B cell (primary cell): ENCODE measurements around the gene ZNF714. TPM values are rescaled to one million over a fixed set of nuclear protein-coding genes. Genes with fewer than 3 reads are reported as not detected.

Experiments used
- ATAC-seq: fragments of 200-7000 bp; cut with Tn5 transposase; one replicate; pipeline ENCODE4 v1.10.0; 2021; ENCODE audit warnings: low read depth, mild to moderate bottlenecking, moderate number of reproducible peaks, moderate library complexity
- CTCF ChIA-PET: fragments of 350-600 bp; sonication (Branson Sonifier 250); formaldehyde crosslinking; loops from one replicate; lab custom pipeline; 2021; ENCODE audit warnings: antibody characterized with exemption, inconsistent platforms; lab: Charles Lee
- POLR2A ChIA-PET: fragments of 350-600 bp; sonication (Branson Sonifier 250); formaldehyde crosslinking; loops from one replicate; lab custom pipeline; 2021; ENCODE audit warnings: antibody characterized with exemption; lab: Charles Lee
- DNase-seq: peaks from one replicate; pipeline ENCODE4 v3.0.0; 2013
- H2AFZ ChIP-seq: 2 replicates; pipeline ENCODE4 v1.6.1; 2012; ENCODE audit warnings: mild to moderate bottlenecking, low read depth, low read length; ENCODE audit not compliant: insufficient read depth, poor library complexity, severe bottlenecking
- H3K27ac ChIP-seq, 2 donors: 1 replicate in 1 of 2; 2 replicates in 1 of 2; pipeline ENCODE4 v1.5.1; 2012 to 2013; ENCODE audit warnings: low read length in 2 of 2, mild to moderate bottlenecking in 2 of 2, moderate library complexity in 1 of 2
- H3K27me3 ChIP-seq, 4 experiments: fragments of 200-600 bp in 1 of 4; sonication (generic) in 1 of 4; replicated peaks in 1 of 4; 1 replicate in 2 of 4; 2 replicates in 2 of 4; pipeline versions ENCODE4 v1.6.1 to v1.7.0; 2013 to 2016; ENCODE audit warnings: low read length in 3 of 4, mild to moderate bottlenecking in 2 of 4, mixed read lengths in 1 of 4, moderate library complexity in 1 of 4; ENCODE audit not compliant: insufficient read depth in 4 of 4, control insufficient read depth in 3 of 4; ENCODE audit errors: control extremely low read depth in 1 of 4
- H3K36me3 ChIP-seq, 2 experiments: replicated peaks in 1 of 2; 1 replicate in 1 of 2; 2 replicates in 1 of 2; pipeline versions ENCODE4 v1.6.1 to v1.7.1; 2013; ENCODE audit warnings: low read length in 1 of 2; ENCODE audit not compliant: insufficient read depth in 2 of 2, control insufficient read depth in 1 of 2; ENCODE audit errors: control extremely low read depth in 1 of 2, extremely low read depth in 1 of 2
- H3K4me1 ChIP-seq, 2 donors: fragments of 200-600 bp in 1 of 2; sonication (generic) in 1 of 2; 1 replicate in 1 of 2; 2 replicates in 1 of 2; pipeline versions ENCODE4 v1.5.1 to v1.6.1; 2013 to 2017; ENCODE audit warnings: low read length in 2 of 2; ENCODE audit not compliant: control insufficient read depth in 2 of 2, insufficient read depth in 2 of 2
- H3K4me2 ChIP-seq: replicated peaks from 2 replicates; pipeline ENCODE3; 2012; ENCODE audit warnings: mild to moderate bottlenecking, low read depth, low read length; ENCODE audit not compliant: poor library complexity, severe bottlenecking
- H3K4me3 ChIP-seq, 5 experiments: fragments of 200-600 bp in 1 of 5; sonication (generic) in 1 of 5; 1 replicate in 3 of 5; 2 replicates in 2 of 5; pipeline versions ENCODE4 v1.5.1 to v1.7.0; 2011 to 2016; ENCODE audit warnings: low read length in 4 of 5, mild to moderate bottlenecking in 4 of 5, low read depth in 2 of 5, control low read depth in 1 of 5, moderate library complexity in 1 of 5; ENCODE audit not compliant: insufficient read depth in 1 of 5; ENCODE audit errors: control extremely low read depth in 1 of 5, extremely low read depth in 1 of 5
- H3K79me2 ChIP-seq: fragments of 200-600 bp; sonication (generic); one replicate; pipeline ENCODE4 v1.6.0; 2016; ENCODE audit warnings: low read length; ENCODE audit not compliant: control insufficient read depth, insufficient read depth
- H3K9ac ChIP-seq: fragments of 200-600 bp; sonication (generic); 2 replicates; pipeline ENCODE4 v1.6.1; 2017; ENCODE audit warnings: mild to moderate bottlenecking, low read length, moderate library complexity
- H3K9me3 ChIP-seq, 3 donors: one replicate each; pipeline versions ENCODE4 v1.6.1 to v1.7.1; 2013; ENCODE audit warnings: low read length in 2 of 3; ENCODE audit not compliant: control insufficient read depth in 2 of 3, insufficient read depth in 1 of 3; ENCODE audit errors: control extremely low read depth in 1 of 3
- H4K20me1 ChIP-seq: 2 replicates; pipeline ENCODE4 v1.6.0; 2012; ENCODE audit warnings: mild to moderate bottlenecking, low read length; ENCODE audit not compliant: insufficient read depth, control insufficient read depth, poor library complexity, severe bottlenecking
- H3K27ac Mint-ChIP-seq: one replicate; pipeline ENCODE4 v1.8.0; 2021; ENCODE audit warnings: mixed read lengths
- H3K27me3 Mint-ChIP-seq: one replicate; pipeline ENCODE4 v1.8.0; 2021; ENCODE audit warnings: mixed read lengths
- H3K4me1 Mint-ChIP-seq: one replicate; pipeline ENCODE4 v1.8.0; 2021; ENCODE audit warnings: mixed read lengths
- H3K4me3 Mint-ChIP-seq: one replicate; pipeline ENCODE4 v1.8.0; 2021; ENCODE audit warnings: mixed read lengths
- H3K9me3 Mint-ChIP-seq: one replicate; pipeline ENCODE4 v1.8.0; 2022; ENCODE audit warnings: mixed read lengths; ENCODE audit not compliant: insufficient read depth
- EZH2 ChIP-seq: IDR thresholded peaks from 2 replicates; pipeline ENCODE4 v1.6.1; 2012; ENCODE audit warnings: borderline replicate concordance, low read depth, mild to moderate bottlenecking, moderate library complexity, low read length; ENCODE audit not compliant: insufficient read depth, poor library complexity, severe bottlenecking
- WGBS: methylation state at CpG from one replicate; pipeline ENCODE4 v1.1.5; 2013; ENCODE audit warnings: missing lambda C conversion rate; ENCODE audit not compliant: insufficient coverage; 5-methylcytosine and 5-hydroxymethylcytosine counted together
- intact Hi-C: fragments of 100-400 bp; cut with micrococcal nuclease; formaldehyde crosslinking; loops from one replicate; pipeline ENCODE4 v1.10.0; 2022
- polyA plus RNA-seq: library from polyadenylated mRNA; depleted of rRNA; stranded (reverse); fragments of >200 nt; gene quantifications from 2 replicates; pipeline ENCODE4 v1.2.3, GENCODE V29; 2012
- total RNA-seq, 2 donors: library from RNA; stranded (reverse); fragments of 120-200 nt in 1 of 2; gene quantifications; 1 replicate in 1 of 2; 2 replicates in 1 of 2; pipeline versions ENCODE4 v1.2.3 to v1.2.4, GENCODE V29; 2013 to 2022
- TF ChIP-seq, protein P1 (sequence below): fragments of 200-600 bp; IDR thresholded peaks from one replicate; pipeline ENCODE4 v1.8.0; 2022; ENCODE audit warnings: antibody characterized with exemption, mild to moderate bottlenecking

The ZNF714 gene
- total and polyA plus RNA-seq, 2 donors (not counting 1 experiment from before 2014, with no cell fraction given) = 4.4 to 10.7 TPM

GRCh38 chr19:21110183-21110582 lies 28.2 kb downstream of the ZNF714 start:
- ATAC-seq (no peak), DNase-seq (no peak)
- Histone ChIP-seq H3K4me1 (no peaks in the 10 kb centered on the region), H3K27me3 (no peaks in the 10 kb centered on the region), H3K9ac (no peak overlapping the region), H3K9me3 (peaks cover 3 to 24% (median 3%) of the 10 kb centered on the region in 3 donors), H4K20me1 (no peaks in the 10 kb centered on the region), H3K27ac (no peak overlapping the region), H3K36me3 (no peaks in the 10 kb centered on the region), H3K79me2 (peaks cover 2% of the 10 kb centered on the region), H2AFZ (no peak overlapping the region), H3K4me2 (no peak overlapping the region), H3K4me3 (no peak overlapping the region)
- Mint-ChIP-seq H3K9me3 (peaks cover 11% of the 10 kb centered on the region), H3K4me3 (no peak overlapping the region), H3K27me3 (no peaks in the 10 kb centered on the region), H3K27ac (no peak overlapping the region), H3K4me1 (no peaks in the 10 kb centered on the region)
- CTCF ChIA-PET = no interaction called here
- POLR2A ChIA-PET = no interaction called here
- intact Hi-C loops = no loop called here
- no peak for TF ChIP-seq EZH2
- TF ChIP-seq, protein P1, sequence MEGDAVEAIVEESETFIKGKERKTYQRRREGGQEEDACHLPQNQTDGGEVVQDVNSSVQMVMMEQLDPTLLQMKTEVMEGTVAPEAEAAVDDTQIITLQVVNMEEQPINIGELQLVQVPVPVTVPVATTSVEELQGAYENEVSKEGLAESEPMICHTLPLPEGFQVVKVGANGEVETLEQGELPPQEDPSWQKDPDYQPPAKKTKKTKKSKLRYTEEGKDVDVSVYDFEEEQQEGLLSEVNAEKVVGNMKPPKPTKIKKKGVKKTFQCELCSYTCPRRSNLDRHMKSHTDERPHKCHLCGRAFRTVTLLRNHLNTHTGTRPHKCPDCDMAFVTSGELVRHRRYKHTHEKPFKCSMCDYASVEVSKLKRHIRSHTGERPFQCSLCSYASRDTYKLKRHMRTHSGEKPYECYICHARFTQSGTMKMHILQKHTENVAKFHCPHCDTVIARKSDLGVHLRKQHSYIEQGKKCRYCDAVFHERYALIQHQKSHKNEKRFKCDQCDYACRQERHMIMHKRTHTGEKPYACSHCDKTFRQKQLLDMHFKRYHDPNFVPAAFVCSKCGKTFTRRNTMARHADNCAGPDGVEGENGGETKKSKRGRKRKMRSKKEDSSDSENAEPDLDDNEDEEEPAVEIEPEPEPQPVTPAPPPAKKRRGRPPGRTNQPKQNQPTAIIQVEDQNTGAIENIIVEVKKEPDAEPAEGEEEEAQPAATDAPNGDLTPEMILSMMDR = no peak
- WGBS = no CpG with 5 or more reads among the region's 1 CpG

GRCh38 chr19:21115430-21115829 lies 33.4 kb downstream of the ZNF714 start:
- Histone ChIP-seq H3K79me2 (peaks cover 2% of the 10 kb centered on the region), H3K4me2 (no peak overlapping the region), H3K9ac (no peak overlapping the region), H2AFZ (no peak overlapping the region), H3K27me3 (no peaks in the 10 kb centered on the region), H3K4me3 (no peak overlapping the region), H3K4me1 (no peaks in the 10 kb centered on the region), H3K27ac (no peak overlapping the region), H3K9me3 (peaks cover 5 to 20% (median 11%) of the 10 kb centered on the region in 3 donors), H3K36me3 (peaks cover 2 to 10% of the 10 kb centered on the region in 2 experiments), H4K20me1 (no peaks in the 10 kb centered on the region)
- H3K27me3 Mint-ChIP-seq = no peaks in the 10 kb centered on the region
- no peak overlapping the region for H3K27ac Mint-ChIP-seq
- CTCF ChIA-PET = interaction anchor here (1.1 kb wide), 1 partner anchor 8 kb away, joined by 3 read pairs; no protein-coding TSS in a partner anchor
- intact Hi-C loops = no loop called here
- TF ChIP-seq, protein P1 = no peak
- TF ChIP-seq EZH2 = no peak
- H3K4me3 Mint-ChIP-seq = no peak overlapping the region
- ATAC-seq (no peak), DNase-seq (no peak)
- no peaks in the 10 kb centered on the region for H3K4me1 Mint-ChIP-seq
- H3K9me3 Mint-ChIP-seq = peaks cover 13% of the 10 kb centered on the region
- POLR2A ChIA-PET = no interaction called here
